HG02884 (cell line): Measurements from ENCODE around the gene PPP2R3A.

Source experiments
- ATAC-seq: cut with Tn5 transposase; IDR thresholded peaks from one replicate; pipeline ENCODE4 v1.9.1; 2021; ENCODE audit warnings: mild to moderate bottlenecking, moderate library complexity; ENCODE audit not compliant: unreplicated experiment

The PPP2R3A gene

GRCh38 chr3:135966962-135967274 is 1.4 kb downstream of the PPP2R3A start:
- no peak for ATAC-seq

- ATAC-seq: no peak
Measured at GRCh38 chr3:135967867-135968266, 2.3 kb downstream of the PPP2R3A start.

GRCh38 chr3:135970506-135971116 is 5.1 kb downstream of the PPP2R3A start:
- ATAC-seq: no peak

GRCh38 chr3:135973841-135974240 is 8.3 kb downstream of the PPP2R3A start:
- ATAC-seq: no peak

- ATAC-seq: no peak
Measured at GRCh38 chr3:135975053-135975452, 9.5 kb downstream of the PPP2R3A start.

GRCh38 chr3:135975536-135975935 is 10.0 kb downstream of the PPP2R3A start:
- ATAC-seq: no peak

- ATAC-seq: no peak
Measured at GRCh38 chr3:135980343-135980742, 14.8 kb downstream of the PPP2R3A start.

- no peak for ATAC-seq
Measured at GRCh38 chr3:135981701-135982403, 16.3 kb downstream of the PPP2R3A start.

- no peak for ATAC-seq
Measured at GRCh38 chr3:135982404-135982761, 16.9 kb downstream of the PPP2R3A start.

- ATAC-seq: no peak
Measured at GRCh38 chr3:135982922-135983581, 17.5 kb downstream of the PPP2R3A start.

- no peak for ATAC-seq
Measured at GRCh38 chr3:135987661-135988060, 22.1 kb downstream of the PPP2R3A start.

GRCh38 chr3:135989242-135989641 is 23.7 kb downstream of the PPP2R3A start:
- no peak for ATAC-seq

GRCh38 chr3:135990903-135991302 is 25.4 kb downstream of the PPP2R3A start:
- no peak for ATAC-seq

- no peak for ATAC-seq
Measured at GRCh38 chr3:135991621-135992020, 26.1 kb downstream of the PPP2R3A start.

GRCh38 chr3:135992072-135992471 is 26.5 kb downstream of the PPP2R3A start:
- no peak for ATAC-seq

GRCh38 chr3:135994708-135995337 is 29.3 kb downstream of the PPP2R3A start:
- ATAC-seq: no peak

- ATAC-seq: no peak
Measured at GRCh38 chr3:135995766-135996165, 30.2 kb downstream of the PPP2R3A start.

- no peak for ATAC-seq
Measured at GRCh38 chr3:135997554-135998320, 32.2 kb downstream of the PPP2R3A start.

- ATAC-seq: no peak
Measured at GRCh38 chr3:136008221-136008620, 42.7 kb downstream of the PPP2R3A start.

GRCh38 chr3:136008732-136009470 is 43.4 kb downstream of the PPP2R3A start:
- ATAC-seq: no peak

GRCh38 chr3:136018876-136019275 is 53.3 kb downstream of the PPP2R3A start:
- no peak for ATAC-seq
